RKO (cell line): ENCODE results near the gene CSF1R.
A peak's percentile ranks its signal among the peaks of the same experiment; 100 is the strongest.

Source experiments
- DNase-seq: peaks from one replicate; pipeline ENCODE4 v3.0.0-alpha.2; 2016; ENCODE audit warnings: low spot score

CSF1R gene

GRCh38 chr5:150085950-150086715 is at the start of gene CSF1R:
TSS of gene CSF1R (minus strand) at chr5:150086554. CDS start at chr5:150086427, 127 bp downstream.
- no peak for DNase-seq

GRCh38 chr5:150135557-150136304 is 49.4 kb upstream of the CSF1R start:
- no peak for DNase-seq

DNA sequence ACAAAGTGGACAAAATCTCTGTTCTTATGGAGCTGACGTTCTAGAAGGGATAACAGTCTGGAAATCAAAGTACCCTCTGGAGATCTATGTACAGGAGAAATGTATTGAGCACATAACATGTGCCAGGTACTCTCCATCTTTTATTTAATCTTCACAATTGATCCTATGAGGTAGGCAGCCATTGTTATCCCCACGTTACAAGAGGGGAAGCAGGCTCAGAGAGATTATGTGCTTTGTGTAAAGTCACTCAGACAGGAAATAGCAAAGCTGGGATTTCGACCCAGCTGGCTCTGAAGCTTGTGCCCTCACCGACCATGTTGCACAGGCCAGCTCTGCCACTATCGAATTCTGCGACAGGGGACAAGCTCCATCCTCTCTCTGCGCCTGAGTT is 47.8 kb upstream of the CSF1R start:
- DNase-seq = no peak

DNA sequence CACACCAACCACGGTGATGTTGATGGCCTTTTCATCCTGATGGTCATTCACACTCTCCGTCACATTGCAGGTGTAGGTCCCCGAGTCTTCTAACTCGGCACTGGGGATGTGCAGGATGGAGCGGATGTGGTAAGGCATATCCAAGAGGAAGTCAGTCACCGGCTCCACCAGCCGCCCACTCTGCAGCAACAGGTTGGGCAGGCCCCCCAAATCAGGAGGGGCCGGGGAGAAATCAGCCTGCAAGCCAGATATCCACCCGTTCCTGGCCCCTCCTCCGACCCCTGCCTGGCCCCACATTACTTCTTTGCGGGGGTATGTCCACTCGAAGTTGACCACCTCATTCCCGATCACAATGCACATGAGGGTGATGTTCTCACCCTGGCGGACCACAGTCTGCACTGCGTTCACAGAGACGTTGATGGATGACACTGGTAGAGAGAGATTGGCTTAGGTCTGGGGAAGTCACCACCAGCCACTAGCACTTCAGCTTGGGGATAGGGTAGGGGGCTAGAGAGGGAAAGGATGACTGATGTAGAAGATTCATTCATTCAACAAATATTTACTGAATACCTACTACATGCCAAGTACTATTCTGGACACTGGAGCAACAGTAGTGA is 47.3 kb upstream of the CSF1R start:
- DNase-seq = no peak

GRCh38 chr5:150132740-150133139 is 46.4 kb upstream of the CSF1R start:
- no peak for DNase-seq

- no peak for DNase-seq
Measured at GRCh38 chr5:150131978-150132694, 45.8 kb upstream of the CSF1R start.

DNA sequence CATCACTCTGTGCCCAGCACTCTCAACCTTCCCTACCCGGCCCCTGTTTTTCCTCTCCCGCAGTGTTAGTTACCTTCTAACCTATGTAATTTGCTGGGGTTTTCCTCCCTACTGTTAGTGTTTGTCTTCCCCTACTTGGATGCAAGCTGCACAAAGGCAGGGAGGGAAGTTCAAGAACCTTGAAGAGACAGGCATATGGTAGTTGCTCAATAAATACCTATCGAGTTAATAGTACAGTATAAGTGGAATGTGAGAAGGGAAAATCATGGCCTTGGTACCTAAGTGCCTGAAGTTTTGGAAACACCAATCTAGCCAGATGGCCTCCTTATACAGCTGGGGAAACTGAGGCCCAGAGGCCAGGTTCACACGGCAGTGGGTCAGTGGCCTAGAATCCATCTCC is 45.1 kb upstream of the CSF1R start:
- no peak for DNase-seq

DNA sequence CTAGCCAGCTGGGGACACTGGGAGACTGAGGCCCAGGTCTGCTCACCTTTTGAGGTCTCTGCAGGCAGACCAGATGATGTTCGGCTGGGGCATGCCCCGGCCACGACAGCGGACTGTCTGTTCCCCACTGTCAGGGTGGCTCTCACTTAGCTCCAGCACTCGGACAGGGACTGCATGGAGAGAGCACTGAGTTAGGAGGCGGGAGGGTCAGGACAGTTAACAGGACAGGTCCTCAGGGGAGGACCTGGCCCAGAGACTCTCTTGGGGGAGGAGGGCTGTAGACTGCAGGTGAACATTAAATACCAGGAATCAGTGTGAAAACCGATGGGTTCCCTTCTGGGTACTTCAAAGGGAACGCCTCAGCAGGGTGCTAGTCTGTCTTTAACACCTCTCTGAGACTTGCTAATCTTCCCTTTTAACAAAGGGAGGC is 44.2 kb upstream of the CSF1R start:
- DNase-seq = no peak

- peak; percentile 38 for DNase-seq
Measured at GRCh38 chr5:150129813-150130492, 43.6 kb upstream of the CSF1R start.

DNA sequence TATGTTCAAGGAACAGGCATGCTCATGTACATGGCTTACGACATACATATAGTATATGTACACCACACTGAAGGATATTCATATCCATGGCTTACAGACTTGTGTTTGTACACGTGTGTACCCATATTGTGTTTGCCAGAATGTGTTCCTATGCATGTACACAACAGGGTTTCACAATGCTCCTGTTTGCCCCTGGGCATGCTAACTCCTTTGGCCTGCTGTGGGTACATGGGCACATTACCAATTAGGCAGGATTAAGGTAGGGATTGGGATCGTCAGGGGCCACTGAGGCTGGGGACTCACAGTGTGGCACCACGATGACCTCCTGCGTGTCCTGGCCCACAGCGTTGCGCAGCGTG is 43.1 kb upstream of the CSF1R start:
- no peak for DNase-seq

GRCh38 chr5:150126921-150127265 is 40.5 kb upstream of the CSF1R start:
- no peak for DNase-seq

DNA sequence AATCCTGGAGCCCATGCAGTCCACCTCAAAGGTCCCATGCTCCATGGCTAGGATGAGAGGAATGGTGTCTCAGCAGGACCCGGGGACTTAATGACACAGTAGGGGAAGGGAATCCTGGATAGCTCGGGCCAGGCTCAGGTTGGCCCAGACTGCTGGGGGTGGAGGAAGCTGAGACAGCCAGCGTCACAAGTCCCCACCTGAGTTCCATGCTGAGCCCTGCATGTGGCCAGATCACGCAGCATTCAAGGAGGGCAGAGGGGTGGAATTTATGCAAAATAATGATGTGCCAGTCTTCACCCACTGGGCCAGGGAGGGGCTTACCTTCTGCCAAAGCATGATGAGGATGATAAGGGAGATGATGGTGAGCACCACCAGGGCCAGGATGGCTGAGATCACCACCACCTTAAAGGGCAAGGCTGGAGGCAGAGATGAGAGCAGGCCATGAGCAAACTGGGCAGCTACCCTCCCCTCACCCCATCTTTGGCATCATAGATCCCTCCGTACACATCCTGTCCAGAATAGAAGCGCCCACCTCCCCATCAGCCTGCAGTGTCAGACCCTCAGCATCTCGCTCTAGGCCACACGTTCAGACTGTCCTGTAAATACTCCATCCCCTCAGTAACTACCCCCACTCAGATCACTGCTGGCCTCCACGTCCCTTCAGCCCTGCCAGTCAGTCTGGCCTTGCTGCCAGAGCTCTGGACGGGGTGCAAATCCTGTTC is 40.0 kb upstream of the CSF1R start:
- no peak for DNase-seq

GRCh38 chr5:150125334-150125733 is 39.0 kb upstream of the CSF1R start:
- no peak for DNase-seq

DNA sequence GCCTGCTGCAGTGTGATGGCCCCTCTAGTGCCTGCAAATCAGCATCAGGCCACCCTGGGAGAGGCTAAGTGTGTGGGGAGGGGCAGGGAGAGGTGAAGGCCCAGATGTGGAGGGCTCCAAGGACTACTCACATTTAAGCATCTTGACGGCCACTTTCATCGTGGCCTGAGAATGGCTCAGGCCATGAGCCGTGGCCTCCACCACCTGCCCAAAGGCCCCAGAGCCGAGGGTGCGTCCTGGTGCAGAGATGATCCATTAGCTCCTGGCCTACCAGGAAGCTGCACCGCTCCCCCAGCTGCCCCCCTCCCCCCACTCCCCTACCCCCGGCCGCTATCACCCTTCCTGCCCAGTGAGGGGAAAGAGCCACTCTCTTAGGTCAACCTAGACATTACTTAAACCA is 38.2 kb upstream of the CSF1R start:
- no peak for DNase-seq

GRCh38 chr5:150124111-150124557 is 37.8 kb upstream of the CSF1R start:
- no peak for DNase-seq

DNA sequence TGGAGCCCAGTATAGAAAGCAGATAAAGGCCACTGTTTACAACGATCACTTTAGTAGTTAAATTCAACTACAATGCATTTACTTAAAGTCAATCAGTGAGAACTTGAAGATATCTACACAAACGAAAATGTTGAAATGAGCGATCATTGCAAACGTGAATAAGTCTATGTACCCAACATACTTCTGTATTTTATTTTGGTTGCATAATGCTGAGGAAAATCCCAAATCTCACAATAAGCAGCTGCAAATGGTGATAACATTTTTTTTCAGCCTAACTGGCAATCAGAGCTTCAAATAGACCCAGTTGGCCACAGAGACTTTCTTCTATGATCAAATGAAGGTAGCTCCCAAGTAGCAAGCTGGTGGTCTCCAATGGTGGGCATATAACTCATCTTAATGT is 37.2 kb upstream of the CSF1R start:
- no peak for DNase-seq

GRCh38 chr5:150122536-150123481 is 36.5 kb upstream of the CSF1R start:
- DNase-seq = no peak

- DNase-seq = peak; percentile 50
Measured at GRCh38 chr5:150122158-150122510, 35.8 kb upstream of the CSF1R start.

- DNase-seq = no peak
Measured at GRCh38 chr5:150121448-150122157, 35.2 kb upstream of the CSF1R start.
